DOHH2 (cell line): ENCODE measurements around the gene KLHL42.

Source experiments
- H3F3A ChIP-seq: fragments of 200-600 bp; sonication (generic), shearing (Covaris generic); 2 replicates; pipeline ENCODE4 v1.6.0; 2016; ENCODE audit warnings: antibody characterized with exemption, mild to moderate bottlenecking; ENCODE audit not compliant: control insufficient read depth, insufficient read depth
- H3K27ac ChIP-seq: fragments of 200-600 bp; sonication (generic); 2 replicates; pipeline ENCODE4 v1.5.1; 2014; ENCODE audit warnings: low read depth, mild to moderate bottlenecking, low read length, moderate library complexity
- H3K27me3 ChIP-seq: fragments of 200-600 bp; sonication (generic); 2 replicates; pipeline ENCODE4 v1.6.1; 2014; ENCODE audit warnings: mild to moderate bottlenecking, low read length, mixed read lengths; ENCODE audit not compliant: control insufficient read depth
- H3K36me3 ChIP-seq: fragments of 200-600 bp; sonication (generic); 2 replicates; pipeline ENCODE4 v1.6.1; 2014; ENCODE audit warnings: mild to moderate bottlenecking, low read length, moderate library complexity, mixed read lengths; ENCODE audit not compliant: control insufficient read depth
- H3K4me1 ChIP-seq: fragments of 200-600 bp; sonication (generic); 2 replicates; pipeline ENCODE4 v1.6.1; 2014; ENCODE audit warnings: mild to moderate bottlenecking, low read length, mixed read lengths; ENCODE audit not compliant: control insufficient read depth
- H3K4me2 ChIP-seq: fragments of 200-600 bp; sonication (generic); 2 replicates; pipeline ENCODE4 v1.6.0; 2014; ENCODE audit warnings: mild to moderate bottlenecking, low read length, moderate library complexity
- H3K4me3 ChIP-seq: fragments of 200-600 bp; sonication (generic); 2 replicates; pipeline ENCODE4 v1.5.1; 2014; ENCODE audit warnings: mild to moderate bottlenecking, low read length, mixed read lengths
- H3K79me2 ChIP-seq: fragments of 200-600 bp; sonication (generic); 2 replicates; pipeline ENCODE4 v1.6.1; 2014; ENCODE audit warnings: mild to moderate bottlenecking, low read length, mixed read lengths; ENCODE audit not compliant: control insufficient read depth
- H3K9me2 ChIP-seq: fragments of 200-600 bp; sonication (generic); replicated peaks from 2 replicates; pipeline ENCODE4 v1.6.1; 2014; ENCODE audit warnings: mild to moderate bottlenecking, low read length, mixed read lengths; ENCODE audit not compliant: control insufficient read depth
- H3K9me3 ChIP-seq: fragments of 200-600 bp; sonication (generic); 2 replicates; pipeline ENCODE4 v1.6.1; 2014; ENCODE audit warnings: antibody characterized with exemption, low read length, mixed read lengths; ENCODE audit not compliant: control insufficient read depth, insufficient read depth
- H4K20me1 ChIP-seq: fragments of 200-600 bp; sonication (generic); 2 replicates; pipeline ENCODE4 v1.6.0; 2014; ENCODE audit warnings: low read depth, mild to moderate bottlenecking, antibody characterized with exemption, low read length, moderate library complexity; ENCODE audit not compliant: control insufficient read depth, insufficient read depth
- EZH2phosphoT487 ChIP-seq: fragments of 200-600 bp; sonication (generic); IDR thresholded peaks from 2 replicates; pipeline ENCODE4 v1.6.1; 2017; ENCODE audit warnings: borderline replicate concordance, mild to moderate bottlenecking, antibody characterized with exemption, low read length, moderate library complexity, mixed read lengths
- TF ChIP-seq, protein P1 (sequence below): fragments of 200-600 bp; sonication (generic); IDR thresholded peaks from one replicate; pipeline ENCODE4 v1.5.1; 2014; ENCODE audit warnings: antibody characterized with exemption, mild to moderate bottlenecking, low read depth, low read length; ENCODE audit not compliant: poor library complexity, severe bottlenecking

Gene KLHL42

GRCh38 chr12:27822076-27822712 lies 42.2 kb downstream of the KLHL42 start:
- H3K9me2 ChIP-seq = no peaks in the 10 kb centered on the region
- peak overlapping the region; percentile 72 for H3K4me3 ChIP-seq
- no peaks in the 10 kb centered on the region for H4K20me1 ChIP-seq
- H3K4me1 ChIP-seq = peaks cover 61% of the 10 kb centered on the region
- 0 out of 2 replicates have a peak, but pooled peaks cover 4% of the 10 kb centered on the region for H3F3A ChIP-seq
- H3K79me2 ChIP-seq = no peaks in the 10 kb centered on the region
- H3K27me3 ChIP-seq = no peaks in the 10 kb centered on the region
- no peaks in the 10 kb centered on the region for H3K36me3 ChIP-seq
- no peak for TF ChIP-seq EZH2phosphoT487
- TF ChIP-seq, protein P1, sequence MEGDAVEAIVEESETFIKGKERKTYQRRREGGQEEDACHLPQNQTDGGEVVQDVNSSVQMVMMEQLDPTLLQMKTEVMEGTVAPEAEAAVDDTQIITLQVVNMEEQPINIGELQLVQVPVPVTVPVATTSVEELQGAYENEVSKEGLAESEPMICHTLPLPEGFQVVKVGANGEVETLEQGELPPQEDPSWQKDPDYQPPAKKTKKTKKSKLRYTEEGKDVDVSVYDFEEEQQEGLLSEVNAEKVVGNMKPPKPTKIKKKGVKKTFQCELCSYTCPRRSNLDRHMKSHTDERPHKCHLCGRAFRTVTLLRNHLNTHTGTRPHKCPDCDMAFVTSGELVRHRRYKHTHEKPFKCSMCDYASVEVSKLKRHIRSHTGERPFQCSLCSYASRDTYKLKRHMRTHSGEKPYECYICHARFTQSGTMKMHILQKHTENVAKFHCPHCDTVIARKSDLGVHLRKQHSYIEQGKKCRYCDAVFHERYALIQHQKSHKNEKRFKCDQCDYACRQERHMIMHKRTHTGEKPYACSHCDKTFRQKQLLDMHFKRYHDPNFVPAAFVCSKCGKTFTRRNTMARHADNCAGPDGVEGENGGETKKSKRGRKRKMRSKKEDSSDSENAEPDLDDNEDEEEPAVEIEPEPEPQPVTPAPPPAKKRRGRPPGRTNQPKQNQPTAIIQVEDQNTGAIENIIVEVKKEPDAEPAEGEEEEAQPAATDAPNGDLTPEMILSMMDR = no peak
- H3K4me2 ChIP-seq = peak overlapping the region; percentile 81
- H3K9me3 ChIP-seq = no peaks in the 10 kb centered on the region
- H3K27ac ChIP-seq = peak overlapping the region; percentile 80

DNA sequence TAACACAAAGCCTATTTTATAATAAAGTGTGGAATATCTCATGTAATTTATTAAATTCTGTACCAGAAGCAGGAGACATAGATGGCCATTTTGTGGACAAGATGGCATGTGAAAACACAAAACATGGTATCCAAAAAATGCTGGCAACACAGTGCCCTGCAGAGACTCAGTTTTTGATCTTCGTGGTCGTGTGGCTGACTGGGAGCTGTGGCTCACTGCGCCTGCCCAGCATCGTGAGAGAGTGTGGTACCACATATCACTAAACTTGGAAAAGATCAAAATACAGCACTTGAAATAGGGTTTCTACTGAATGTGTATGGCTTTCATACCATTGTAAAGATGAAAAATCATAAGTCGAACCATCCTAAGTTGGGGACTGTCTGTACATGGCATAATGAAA lies 43.0 kb downstream of the KLHL42 start:
- Histone ChIP-seq H3K27ac (peak overlapping the region; percentile 80), H3K9me3 (no peaks in the 10 kb centered on the region)

GRCh38 chr12:27824126-27824842 lies 44.3 kb downstream of the KLHL42 start:
- H3K27ac ChIP-seq = peak overlapping the region; percentile 80
- no peaks in the 10 kb centered on the region for H3K27me3 ChIP-seq
- peak overlapping the region; percentile 72 for H3K4me3 ChIP-seq
- H3K4me2 ChIP-seq = peak overlapping the region; percentile 81
- H3F3A ChIP-seq = 0 out of 2 replicates have a peak, but pooled peaks cover 4% of the 10 kb centered on the region
- no peaks in the 10 kb centered on the region for H3K9me2 ChIP-seq
- TF ChIP-seq, protein P1 = no peak
- no peak for TF ChIP-seq EZH2phosphoT487
- H3K4me1 ChIP-seq = peaks cover 61% of the 10 kb centered on the region
- no peaks in the 10 kb centered on the region for H3K36me3 ChIP-seq
- H4K20me1 ChIP-seq = no peaks in the 10 kb centered on the region
- H3K9me3 ChIP-seq = no peaks in the 10 kb centered on the region
- no peaks in the 10 kb centered on the region for H3K79me2 ChIP-seq

More for the DNA sequence above, 43.0 kb downstream of the KLHL42 start:
- H3K4me3 ChIP-seq = peak overlapping the region; percentile 72
- no peaks in the 10 kb centered on the region for H4K20me1 ChIP-seq
- no peaks in the 10 kb centered on the region for H3K27me3 ChIP-seq
- 0 out of 2 replicates have a peak, but pooled peaks cover 4% of the 10 kb centered on the region for H3F3A ChIP-seq
- H3K4me2 ChIP-seq = peak overlapping the region; percentile 81
- H3K79me2 ChIP-seq = no peaks in the 10 kb centered on the region
- no peaks in the 10 kb centered on the region for H3K9me2 ChIP-seq
- peaks cover 61% of the 10 kb centered on the region for H3K4me1 ChIP-seq
- TF ChIP-seq, protein P1 = no peak
- TF ChIP-seq EZH2phosphoT487 = no peak
- no peaks in the 10 kb centered on the region for H3K36me3 ChIP-seq
